Lower leg skin (tissue), 4 donors: Measurements from ENCODE around the gene MAN2A1. TPM values are rescaled to one million over a fixed set of nuclear protein-coding genes. Genes with fewer than 3 reads are reported as not detected.

Experiments
- DNase-seq, 2 donors: peaks; one replicate each; pipeline ENCODE4 v3.0.0-alpha.2; 2019; ENCODE audit warnings: low spot score in 2 of 2
- H3K4me3 ChIP-seq: fragments of 200-600 bp; sonication (generic); 2 replicates; pipeline ENCODE4 v1.5.1; 2017; ENCODE audit warnings: mild to moderate bottlenecking, low read depth; ENCODE audit not compliant: poor library complexity, severe bottlenecking
- POLR2A ChIP-seq, 2 donors: fragments of 450-650 bp; IDR thresholded peaks; one replicate each; pipeline ENCODE4 v1.6.1; 2016 to 2017; ENCODE audit warnings: antibody characterized with exemption in 2 of 2, mild to moderate bottlenecking in 1 of 2, moderate library complexity in 1 of 2
- WGBS, 2 donors: methylation state at CpG; one replicate each; pipeline ENCODE4 v1.1.5; 2018; 5-methylcytosine and 5-hydroxymethylcytosine counted together
- intact Hi-C: fragments of 100-400 bp; cut with DNase I; formaldehyde crosslinking; loops from one replicate; pipeline ENCODE4 v1.15.0; 2023; ENCODE audit warnings: low total_unique reads
- total RNA-seq, 4 donors: library from RNA; depleted of rRNA; stranded (reverse); fragments of >200 nt; gene quantifications; one replicate each; pipeline ENCODE4 v1.1.0, GENCODE V29; 2016
- TF ChIP-seq, protein P1 (sequence below), 3 donors: fragments of 450-650 bp; IDR thresholded peaks; one replicate each; pipeline ENCODE4 v1.5.1; 2016; ENCODE audit warnings: antibody characterized with exemption in 3 of 3, mild to moderate bottlenecking in 3 of 3, moderate library complexity in 2 of 3

Gene MAN2A1
- total RNA-seq, 4 donors from 2014 or later: 35.0 to 45.8 (median 40.2) TPM

DNA sequence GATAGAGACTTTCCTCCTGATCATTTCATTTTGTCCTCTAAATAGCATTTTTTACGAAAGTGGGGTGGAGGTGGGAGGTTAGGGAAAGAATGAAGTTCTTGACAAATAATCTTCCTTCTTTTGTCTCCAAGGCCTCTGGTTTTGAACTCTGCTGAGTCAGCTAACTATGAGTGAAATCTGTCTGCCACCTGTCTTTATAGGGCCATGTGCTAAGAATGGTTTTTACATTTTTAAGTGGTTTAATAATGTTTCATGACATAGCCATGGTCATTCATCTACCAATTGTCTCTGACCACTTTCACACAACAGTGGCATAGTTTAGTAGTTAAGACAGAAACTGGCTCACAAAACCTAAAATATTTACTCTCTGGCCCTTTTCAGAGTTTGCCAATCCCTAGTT is 7.6 kb downstream of the MAN2A1 start:
- 78 to 84% methylated on average over 1 of the region's 1 CpG for WGBS, 2 donors
- intact Hi-C loops: no loop called here
- H3K4me3 ChIP-seq: no peak overlapping the region
- no peak for DNase-seq
- no peak for TF ChIP-seq POLR2A (IDR thresholded peaks at IDR 0.05)
- TF ChIP-seq, protein P1, sequence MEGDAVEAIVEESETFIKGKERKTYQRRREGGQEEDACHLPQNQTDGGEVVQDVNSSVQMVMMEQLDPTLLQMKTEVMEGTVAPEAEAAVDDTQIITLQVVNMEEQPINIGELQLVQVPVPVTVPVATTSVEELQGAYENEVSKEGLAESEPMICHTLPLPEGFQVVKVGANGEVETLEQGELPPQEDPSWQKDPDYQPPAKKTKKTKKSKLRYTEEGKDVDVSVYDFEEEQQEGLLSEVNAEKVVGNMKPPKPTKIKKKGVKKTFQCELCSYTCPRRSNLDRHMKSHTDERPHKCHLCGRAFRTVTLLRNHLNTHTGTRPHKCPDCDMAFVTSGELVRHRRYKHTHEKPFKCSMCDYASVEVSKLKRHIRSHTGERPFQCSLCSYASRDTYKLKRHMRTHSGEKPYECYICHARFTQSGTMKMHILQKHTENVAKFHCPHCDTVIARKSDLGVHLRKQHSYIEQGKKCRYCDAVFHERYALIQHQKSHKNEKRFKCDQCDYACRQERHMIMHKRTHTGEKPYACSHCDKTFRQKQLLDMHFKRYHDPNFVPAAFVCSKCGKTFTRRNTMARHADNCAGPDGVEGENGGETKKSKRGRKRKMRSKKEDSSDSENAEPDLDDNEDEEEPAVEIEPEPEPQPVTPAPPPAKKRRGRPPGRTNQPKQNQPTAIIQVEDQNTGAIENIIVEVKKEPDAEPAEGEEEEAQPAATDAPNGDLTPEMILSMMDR (IDR thresholded peaks at IDR 0.05): no peak

DNA sequence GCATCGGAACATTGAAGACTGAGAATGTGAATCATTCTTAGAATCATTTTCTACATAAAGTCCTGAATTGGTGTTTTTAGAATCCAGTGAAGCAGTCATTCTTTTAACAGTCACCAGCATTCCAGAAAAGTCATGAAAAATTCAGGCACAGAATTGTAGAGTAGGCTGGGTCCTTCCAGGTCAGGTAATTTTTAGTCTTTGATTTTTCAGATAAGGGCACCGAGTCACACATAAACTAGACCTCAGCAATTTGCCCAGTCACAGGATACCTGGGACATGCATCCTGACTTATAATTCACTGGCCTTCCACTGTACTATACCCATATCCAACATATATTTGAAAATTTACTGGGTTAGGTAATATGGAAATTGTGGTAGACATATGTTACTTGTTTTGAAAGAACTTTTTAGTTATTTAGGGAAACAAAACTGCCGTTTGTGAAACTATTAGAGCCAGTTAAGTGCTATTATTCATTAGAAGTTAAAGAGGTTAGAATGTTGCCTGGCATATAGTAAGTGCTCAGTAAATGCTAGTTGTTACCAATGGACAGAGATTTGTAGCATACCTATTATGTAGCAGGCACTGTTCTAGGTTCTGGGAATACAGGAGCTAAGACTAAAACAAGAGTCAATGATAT is 10.9 kb downstream of the MAN2A1 start:
- no peak for TF ChIP-seq POLR2A (IDR thresholded peaks at IDR 0.05)
- no peak for DNase-seq
- no peak overlapping the region for H3K4me3 ChIP-seq
- 87 to 93% methylated on average over 3 of the region's 3 CpGs for WGBS, 2 donors
- intact Hi-C loops: no loop called here

DNA sequence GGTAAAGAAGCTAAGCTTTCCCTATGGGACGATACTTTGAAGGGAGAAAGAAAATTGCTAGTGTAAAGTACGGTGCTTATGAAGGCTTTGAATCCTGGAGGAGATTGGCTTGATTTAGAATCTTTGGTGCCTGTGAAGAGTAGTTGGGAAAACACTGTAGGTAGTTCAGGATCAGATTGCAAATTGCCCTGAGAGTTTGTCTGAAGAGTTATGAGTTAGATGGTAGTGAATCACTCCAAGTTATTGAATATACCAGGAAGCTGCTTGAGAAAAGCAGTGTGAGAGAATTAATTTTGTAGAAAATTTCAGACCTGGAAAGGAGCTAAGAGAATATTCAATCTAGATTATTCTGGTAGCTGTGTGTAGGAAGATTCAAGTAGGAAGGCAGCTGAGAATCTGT is 11.5 kb downstream of the MAN2A1 start:
- WGBS, 2 donors: 92 to 94% methylated on average over 2 of the region's 2 CpGs
- TF ChIP-seq, protein P1 (IDR thresholded peaks at IDR 0.05): no peak
- no peak for TF ChIP-seq POLR2A (IDR thresholded peaks at IDR 0.05)
- DNase-seq: no peak
- H3K4me3 ChIP-seq: no peak overlapping the region
- intact Hi-C loops: no loop called here

DNA sequence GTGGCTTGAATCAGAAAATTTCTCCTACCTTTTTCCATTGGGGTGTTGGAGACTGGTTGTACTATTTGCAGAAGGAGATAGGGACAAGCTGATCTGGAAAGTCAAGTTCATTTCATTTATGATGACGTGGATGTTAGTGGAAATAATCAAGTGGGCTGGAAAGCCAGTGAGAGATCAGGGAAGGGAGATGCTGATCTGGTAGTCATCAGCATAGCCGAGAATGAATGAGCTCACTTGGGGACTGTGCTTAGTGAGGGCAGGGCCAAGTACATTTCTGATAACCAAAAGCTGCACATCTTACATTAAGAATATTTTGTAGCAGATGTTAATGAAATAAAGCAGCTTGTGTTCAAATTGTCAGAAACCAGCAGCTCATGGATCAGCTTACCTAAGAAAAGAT is 12.1 kb downstream of the MAN2A1 start:
- 49 to 73% methylated on average over 2 of the region's 2 CpGs for WGBS, 2 donors
- H3K4me3 ChIP-seq: no peak overlapping the region
- TF ChIP-seq POLR2A (IDR thresholded peaks at IDR 0.05): no peak
- TF ChIP-seq, protein P1 (IDR thresholded peaks at IDR 0.05): no peak
- DNase-seq: no peak
- intact Hi-C loops: no loop called here

DNA sequence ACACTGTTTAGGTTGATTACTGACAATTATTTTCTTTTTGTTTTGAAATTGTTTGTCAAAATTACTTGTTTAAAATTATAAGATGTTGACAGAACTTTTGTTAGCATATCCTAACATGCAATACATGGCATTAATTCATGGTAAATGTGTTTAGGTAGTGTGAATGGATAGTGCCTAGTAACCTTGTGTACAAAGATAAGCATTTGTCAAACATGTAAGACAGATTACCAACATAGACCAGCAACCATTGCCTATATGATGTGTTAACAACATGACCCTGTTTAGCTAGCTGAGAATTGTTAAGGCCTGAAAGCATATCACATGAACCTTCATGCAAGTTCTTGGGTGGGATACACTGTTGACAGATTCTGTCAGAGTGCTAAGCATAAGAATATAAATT is 13.4 kb downstream of the MAN2A1 start:
- DNase-seq: no peak
- intact Hi-C loops: no loop called here
- TF ChIP-seq, protein P1 (IDR thresholded peaks at IDR 0.05): no peak
- no peak for TF ChIP-seq POLR2A (IDR thresholded peaks at IDR 0.05)
- H3K4me3 ChIP-seq: no peak overlapping the region

DNA sequence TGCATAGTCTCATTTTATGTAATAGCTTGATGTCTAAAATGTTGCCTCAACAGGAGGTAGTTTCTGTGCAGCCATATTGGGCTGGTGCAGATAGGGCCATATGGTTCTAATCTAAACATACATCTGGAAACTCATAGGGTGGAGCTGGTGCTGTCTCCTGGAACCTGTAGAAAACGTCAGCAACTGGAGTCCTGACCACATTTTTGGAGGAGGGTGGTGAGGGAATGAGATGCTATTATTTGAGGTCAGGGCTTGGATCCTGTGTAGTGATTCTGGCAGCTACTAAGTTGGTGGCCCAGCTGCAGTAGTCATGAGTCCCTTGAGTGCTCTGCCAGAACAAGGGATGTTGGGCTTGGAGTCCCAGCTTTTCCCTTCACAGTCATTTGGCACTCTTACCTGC is 14.1 kb downstream of the MAN2A1 start:
- no peak overlapping the region for H3K4me3 ChIP-seq
- intact Hi-C loops: no loop called here
- no peak for TF ChIP-seq POLR2A (IDR thresholded peaks at IDR 0.05)
- TF ChIP-seq, protein P1 (IDR thresholded peaks at IDR 0.05): no peak
- no peak for DNase-seq
- 38 to 40% methylated on average over 1 of the region's 1 CpG for WGBS, 2 donors
